Hepatic stellate cell (primary cell): ENCODE results near the gene REXO1.

Experiments
- DNase-seq: peaks from one replicate; pipeline ENCODE4 v3.0.0; 2011; ENCODE audit warnings: low spot score

REXO1 gene

GRCh38 chr19:1790054-1790792, 58.1 kb downstream of the REXO1 start:
- DNase-seq, result no peak

- no peak for DNase-seq
Measured at GRCh38 chr19:1789261-1790041, 58.8 kb downstream of the REXO1 start.

GRCh38 chr19:1787116-1787515, 61.2 kb downstream of the REXO1 start:
- no peak for DNase-seq

DNA sequence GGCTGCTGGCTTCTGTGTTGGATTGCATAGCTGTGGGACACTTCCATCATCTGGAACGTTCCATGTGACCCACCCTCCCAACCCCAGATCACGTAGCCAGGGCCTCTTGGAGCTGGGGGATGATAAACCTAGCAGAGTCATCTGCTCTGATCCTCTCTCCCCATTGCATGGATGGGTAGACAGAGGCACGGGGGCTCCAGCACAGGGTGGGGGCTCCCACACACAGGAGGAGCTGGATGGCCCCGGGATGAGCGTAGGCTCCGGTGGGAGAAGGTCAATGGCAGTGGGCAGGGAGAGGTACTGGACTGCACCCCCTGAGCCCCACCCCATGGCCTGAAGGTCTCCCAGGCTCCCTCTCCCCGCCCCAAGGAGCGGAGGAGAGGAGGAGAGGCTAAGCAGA, 61.6 kb downstream of the REXO1 start:
- no peak for DNase-seq

GRCh38 chr19:1785310-1785709, 63.0 kb downstream of the REXO1 start:
- no peak for DNase-seq

GRCh38 chr19:1783874-1784273, 64.4 kb downstream of the REXO1 start:
- no peak for DNase-seq

- DNase-seq, result no peak
Measured at GRCh38 chr19:1783354-1783753, 64.9 kb downstream of the REXO1 start.

- DNase-seq, result no peak
Measured at GRCh38 chr19:1782521-1782920, 65.8 kb downstream of the REXO1 start.

GRCh38 chr19:1780272-1780958, 67.9 kb downstream of the REXO1 start:
- peak; percentile 70 for DNase-seq

GRCh38 chr19:1779574-1779973, 68.7 kb downstream of the REXO1 start:
- no peak for DNase-seq

DNA sequence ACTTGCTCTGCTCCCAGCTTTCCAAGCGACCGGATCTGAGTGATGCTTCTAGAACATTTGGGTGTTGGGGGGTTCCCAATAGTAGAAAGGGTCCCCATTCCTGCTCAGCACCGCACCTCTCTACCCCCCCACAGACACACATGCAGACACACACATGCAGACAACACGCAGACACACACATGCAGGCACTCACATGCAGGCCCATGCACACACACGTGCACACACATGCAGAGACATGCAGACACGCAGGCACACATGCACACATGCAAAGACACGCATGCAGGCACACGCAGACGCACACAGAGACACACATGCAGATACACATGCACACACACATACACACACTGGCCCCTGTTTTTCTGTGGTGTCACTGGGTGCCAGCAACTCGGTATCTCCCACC, 71.1 kb downstream of the REXO1 start:
- no peak for DNase-seq

DNA sequence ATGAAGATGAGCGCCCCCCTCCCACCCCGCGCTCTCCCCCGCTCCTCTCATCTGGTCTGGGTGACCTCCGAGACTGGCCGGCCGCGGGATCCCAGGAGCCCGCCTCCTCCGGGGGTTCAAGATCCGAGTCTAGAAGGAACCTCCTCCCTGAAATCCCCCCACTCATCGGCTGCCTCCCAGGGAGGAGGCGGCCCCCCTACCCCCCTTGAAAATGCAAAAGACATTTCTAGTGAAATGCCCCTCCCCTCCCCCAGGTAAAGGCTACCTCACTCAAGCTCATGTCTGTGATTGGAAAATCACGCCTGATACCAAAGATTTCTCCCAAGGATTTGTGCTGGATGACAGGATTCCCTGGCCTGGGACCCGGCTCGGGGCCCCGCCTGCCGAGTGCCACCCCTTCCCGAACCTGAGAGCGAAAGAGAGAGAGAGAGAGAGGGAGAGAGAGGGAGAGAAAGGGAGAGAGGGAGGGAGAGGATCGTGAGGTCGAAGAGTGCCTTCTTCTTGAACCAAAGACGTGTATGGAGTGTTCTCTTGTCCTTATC, 71.6 kb downstream of the REXO1 start:
- DNase-seq, result no peak

DNA sequence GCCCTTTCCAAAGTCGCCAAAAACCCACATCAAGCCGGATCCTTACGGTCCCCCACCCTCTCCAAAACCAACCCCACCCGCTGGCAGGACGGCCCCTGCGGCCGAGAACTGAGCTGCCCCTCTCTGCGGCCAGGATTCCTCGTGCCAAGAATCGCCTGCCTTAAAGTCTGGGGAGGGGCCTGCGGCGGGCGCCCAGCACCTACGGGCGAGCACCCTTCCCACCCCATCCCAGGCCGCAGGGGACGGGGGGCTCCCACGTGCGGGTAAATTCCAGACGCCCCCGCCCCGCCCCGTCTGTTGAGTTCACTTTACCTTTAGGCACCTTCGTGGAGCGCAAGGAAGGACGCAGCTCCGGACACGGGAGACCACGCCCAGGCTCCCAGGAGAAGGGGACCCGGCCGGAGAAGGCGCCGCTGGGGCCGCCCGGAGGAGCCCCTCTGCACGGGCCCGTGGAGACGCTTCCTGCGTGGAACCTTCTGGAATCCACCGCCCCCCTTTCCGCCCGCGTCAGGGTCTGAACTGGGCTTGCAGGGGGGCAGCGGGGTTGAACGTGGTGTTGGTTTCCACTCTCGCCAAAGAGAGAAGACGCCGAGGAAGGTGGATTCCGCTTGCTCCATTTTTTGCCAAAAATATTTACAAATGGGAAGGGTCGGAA, 72.2 kb downstream of the REXO1 start:
- DNase-seq, result no peak

- DNase-seq, result no peak
Measured at GRCh38 chr19:1774989-1775772, 73.1 kb downstream of the REXO1 start.

DNA sequence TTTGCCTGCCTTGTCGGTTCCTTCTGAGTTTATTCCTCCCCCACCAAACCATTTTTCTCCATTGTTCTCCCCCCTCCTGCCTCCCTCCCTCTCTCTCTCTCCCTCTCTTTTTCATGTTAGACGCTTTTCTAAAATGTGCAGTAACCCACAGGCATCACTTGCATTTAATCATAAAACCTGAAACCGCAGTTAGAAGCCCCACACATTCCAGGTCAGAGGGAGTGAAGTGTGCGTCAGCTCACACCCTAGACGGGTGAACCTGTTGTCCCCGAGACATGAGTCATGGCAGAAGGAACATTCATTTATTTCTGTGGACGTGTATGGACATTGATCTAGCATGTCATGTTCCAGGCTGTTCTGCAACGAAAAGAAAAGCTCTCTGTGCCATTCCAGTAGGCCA, 75.1 kb downstream of the REXO1 start:
- DNase-seq, result no peak

DNA sequence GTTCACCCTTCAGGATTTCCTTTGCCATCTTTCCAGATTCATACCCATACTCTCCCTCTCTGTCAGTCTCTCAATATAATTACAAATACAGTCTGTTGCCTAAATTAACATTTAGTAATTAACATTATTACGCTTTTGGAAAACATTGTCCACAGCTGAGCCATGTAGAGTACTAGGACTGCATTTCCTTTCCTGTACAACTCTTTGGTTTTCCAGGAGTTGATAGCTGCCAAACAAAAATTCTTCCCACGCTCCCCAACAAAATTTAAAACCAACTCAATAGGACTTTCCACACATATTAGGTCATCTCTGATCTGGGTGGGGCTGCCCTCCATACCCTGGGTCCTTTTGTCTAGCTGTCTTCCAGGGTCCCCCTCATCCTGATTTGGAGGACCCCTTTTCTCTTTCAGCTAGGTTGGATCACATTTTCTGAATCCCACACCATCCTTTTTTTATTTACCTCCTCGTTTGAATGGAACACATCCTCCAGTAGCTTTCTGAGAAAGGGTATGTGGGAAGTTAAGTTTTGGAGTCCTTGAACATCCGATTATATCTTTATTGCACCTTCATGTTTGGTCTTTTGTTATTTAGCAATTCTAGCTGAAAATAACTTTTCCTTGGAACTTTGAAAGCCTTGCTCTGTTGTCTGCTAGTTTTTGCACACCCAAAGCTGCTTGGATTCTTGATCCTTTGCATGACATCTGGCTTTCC, 77.3 kb downstream of the REXO1 start:
- DNase-seq, result no peak

GRCh38 chr19:1769645-1769985, 78.7 kb downstream of the REXO1 start:
- no peak for DNase-seq

DNA sequence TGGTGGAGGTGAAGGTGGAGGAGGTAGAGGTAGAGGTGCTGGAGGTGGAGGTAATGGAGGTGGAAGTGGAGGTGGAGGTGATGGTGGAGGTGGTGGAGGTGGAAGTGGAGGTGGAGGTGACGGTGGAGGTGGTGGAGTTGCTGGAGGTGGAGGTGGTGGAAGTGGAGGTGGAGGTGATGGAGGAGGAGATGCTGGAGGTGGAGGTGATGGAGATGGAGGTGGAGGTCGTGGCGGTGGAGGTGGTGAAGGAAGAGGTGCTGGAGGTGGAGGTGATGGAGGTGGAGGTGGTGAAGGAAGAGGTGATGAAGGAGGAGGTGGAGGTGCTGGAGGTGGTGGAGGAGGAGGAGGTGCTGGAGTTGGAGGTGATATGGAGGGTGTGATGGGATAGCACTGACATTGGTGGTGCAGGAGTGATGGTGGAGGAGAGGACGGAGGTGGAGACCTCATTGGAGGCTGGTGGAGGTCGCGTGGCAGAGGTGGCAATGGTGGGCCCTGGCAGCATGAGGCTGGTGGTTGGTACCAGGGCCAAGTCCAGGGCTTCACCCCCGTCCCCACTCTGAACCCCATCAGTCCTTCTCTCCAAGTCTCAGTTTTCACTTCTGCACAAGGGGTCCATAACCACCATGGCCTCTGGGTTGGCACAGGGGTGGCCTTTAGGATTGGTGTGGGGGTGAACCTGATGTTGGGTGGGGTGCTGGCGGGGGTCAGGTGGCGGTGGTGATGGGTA, 79.2 kb downstream of the REXO1 start:
- DNase-seq, result no peak

GRCh38 chr19:1768248-1768647, 80.0 kb downstream of the REXO1 start:
- DNase-seq, result peak; percentile 49

DNA sequence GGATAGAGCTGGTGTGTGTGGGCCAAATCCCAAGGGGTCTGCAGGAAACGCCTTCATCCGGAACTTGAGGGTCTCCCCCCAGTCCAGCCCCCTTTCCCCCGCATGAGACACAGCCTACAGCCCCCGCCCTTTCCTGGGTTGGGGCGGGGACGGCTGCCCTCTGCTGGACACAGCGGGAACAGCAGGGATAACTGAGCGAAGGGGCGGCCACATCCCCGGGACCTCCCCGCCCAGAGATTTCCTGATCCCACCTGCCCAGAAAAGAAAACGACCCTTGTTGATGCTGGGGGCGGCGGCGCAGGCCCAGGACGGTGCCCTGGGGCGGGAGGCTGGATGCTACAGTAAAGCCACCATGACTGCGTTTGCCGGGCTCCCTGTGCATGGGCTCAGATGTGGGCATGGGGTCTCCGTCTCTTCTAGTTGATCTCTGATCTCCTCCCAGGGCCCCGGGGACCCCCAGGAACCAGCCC, 80.8 kb downstream of the REXO1 start:
- DNase-seq, result peak; percentile 86
